HG02885 (cell line): ENCODE data around the gene CNGA2.

Experiments
- ATAC-seq: cut with Tn5 transposase; IDR thresholded peaks from one replicate; pipeline ENCODE4 v1.9.1; 2021; ENCODE audit warnings: mild to moderate bottlenecking; ENCODE audit not compliant: unreplicated experiment, poor library complexity

CNGA2 gene

DNA sequence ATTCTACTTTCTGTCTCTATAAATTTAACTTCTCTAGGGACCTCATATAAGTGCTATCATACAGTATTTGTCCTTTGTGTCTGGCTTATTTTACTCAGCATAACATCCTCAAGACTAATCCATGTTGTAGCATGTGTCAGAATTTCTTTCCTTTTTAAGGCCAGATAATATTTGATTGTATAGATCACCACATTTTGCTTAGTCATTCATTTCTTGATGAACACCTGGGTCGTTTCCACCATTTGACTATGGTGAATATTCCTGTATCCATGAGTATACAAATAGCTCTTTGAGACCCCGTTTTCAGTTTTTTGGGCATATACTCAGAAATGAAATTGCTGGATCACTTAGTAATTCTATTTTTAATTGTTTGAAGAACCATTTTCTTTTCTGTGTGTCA lies 12.0 kb downstream of the CNGA2 start:
- ATAC-seq: no peak

DNA sequence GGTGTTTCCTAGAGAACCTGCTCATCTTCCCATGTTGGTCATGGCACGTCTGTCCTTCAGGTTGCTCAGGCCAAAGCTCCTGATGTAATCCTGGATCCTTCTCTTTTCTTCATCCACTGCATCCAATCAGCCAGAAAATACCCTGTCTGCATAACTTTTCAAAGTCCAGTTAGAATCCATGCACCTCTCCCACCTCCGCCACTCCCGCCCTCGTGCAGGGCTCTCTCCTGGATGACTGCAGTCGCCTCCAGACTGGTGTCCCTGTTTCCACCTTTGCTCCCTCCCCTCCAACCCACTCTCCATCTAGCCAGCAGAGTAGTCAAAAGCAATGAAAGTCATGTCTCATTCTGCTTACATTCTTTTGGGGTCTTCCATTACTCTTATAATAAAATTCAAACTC lies 16.0 kb downstream of the CNGA2 start:
- ATAC-seq: no peak

DNA sequence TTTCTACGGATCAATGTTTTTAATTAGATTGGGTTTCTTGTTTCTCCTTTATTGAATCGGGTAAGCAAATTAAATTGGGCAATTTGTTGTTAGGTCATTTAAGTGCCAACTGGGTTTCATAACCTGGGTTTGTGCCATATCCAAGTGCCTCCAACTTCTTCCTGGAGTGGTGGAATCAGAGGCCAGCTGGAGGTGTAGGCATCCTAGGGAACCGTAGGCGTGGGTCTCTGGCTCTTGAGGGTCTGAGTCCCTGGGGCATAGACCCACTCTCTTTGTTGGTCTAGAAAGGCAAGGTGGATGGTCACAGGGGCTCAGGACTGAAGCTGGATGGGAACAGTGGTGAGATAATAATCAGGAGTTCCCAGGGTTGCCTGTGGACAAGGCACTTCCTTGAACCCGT lies 18.3 kb downstream of the CNGA2 start:
- no peak for ATAC-seq

DNA sequence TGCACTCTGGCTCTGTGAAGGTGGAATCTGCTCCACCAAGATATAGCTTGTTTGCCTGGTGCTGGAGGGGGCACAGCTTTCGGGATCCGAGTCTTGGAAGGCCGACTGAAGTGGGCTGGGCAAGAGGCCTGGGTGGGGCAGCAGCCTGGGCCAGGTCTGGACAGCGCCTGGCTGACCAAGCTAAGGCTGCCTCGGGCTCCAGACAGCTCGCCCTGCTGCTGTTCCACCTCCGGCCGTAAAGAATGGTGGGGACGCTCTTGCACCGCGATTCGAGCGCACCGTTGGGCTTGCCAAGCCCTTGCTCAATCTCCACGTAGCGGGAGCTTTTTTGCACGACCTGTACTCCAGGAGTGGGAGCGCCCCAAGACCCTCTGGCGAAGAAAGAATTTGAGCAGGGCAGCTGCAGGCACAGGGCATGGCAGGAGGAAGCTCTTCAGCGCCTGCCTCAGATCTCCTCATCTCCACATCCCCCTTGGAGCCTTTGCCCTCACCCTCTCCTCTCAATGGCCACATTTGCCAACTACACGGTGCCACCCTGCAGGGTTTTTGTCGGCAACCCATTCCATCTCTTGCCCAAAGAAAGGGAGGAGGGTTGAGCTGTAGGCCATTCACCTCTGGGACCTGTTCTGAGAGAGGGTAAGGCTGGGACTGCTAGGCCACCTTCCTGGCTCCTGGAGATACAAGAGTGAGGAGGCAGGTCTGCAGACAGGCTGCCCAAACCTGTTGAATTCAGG lies 18.9 kb downstream of the CNGA2 start:
- ATAC-seq: peak; percentile 89

DNA sequence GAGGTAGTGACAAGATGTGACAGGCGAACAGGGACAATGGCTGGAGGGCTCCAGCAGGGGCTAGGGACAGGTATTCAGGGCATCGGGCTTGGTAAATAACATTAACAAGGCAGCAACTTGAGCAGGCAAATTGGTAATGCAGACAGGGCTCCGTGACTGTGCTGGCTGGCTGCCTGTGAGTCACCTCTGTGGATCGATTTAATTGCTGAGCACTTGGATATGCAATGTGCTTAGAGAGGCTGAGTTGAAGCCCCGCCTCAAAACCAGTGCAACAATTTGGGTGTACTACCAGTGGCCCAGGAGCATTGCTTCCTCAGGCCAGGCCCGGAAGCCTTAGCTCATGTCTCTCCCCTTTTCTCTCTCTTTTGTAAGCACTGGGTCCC lies 19.5 kb downstream of the CNGA2 start:
- no peak for ATAC-seq

DNA sequence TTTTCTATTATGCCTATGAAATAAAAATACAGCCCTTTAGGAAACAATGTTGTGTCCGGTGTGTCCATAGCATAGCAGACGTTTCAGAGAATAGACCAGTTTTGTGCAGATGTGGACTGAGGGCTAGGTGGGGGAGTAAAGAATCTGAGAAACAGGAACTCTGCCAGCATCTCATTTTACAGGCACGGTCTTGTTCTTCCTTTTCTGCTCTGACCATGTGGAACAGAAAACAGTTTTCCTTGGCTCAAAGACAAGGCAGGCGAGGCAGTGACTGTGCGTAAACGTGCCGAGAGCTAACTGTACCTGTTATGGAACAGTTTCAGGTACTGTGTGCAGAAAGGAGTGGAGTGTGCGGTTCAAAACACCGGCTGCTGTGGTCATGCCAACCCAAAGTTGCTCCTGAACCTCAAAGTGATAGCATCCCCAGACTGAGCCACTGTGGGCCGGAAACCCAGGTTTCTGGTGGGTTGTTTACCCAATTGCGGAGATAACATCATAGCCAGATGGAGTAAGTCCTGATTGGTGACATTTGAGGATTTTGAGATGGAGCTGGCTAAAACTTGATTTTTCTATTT lies 20.2 kb downstream of the CNGA2 start:
- no peak for ATAC-seq

DNA sequence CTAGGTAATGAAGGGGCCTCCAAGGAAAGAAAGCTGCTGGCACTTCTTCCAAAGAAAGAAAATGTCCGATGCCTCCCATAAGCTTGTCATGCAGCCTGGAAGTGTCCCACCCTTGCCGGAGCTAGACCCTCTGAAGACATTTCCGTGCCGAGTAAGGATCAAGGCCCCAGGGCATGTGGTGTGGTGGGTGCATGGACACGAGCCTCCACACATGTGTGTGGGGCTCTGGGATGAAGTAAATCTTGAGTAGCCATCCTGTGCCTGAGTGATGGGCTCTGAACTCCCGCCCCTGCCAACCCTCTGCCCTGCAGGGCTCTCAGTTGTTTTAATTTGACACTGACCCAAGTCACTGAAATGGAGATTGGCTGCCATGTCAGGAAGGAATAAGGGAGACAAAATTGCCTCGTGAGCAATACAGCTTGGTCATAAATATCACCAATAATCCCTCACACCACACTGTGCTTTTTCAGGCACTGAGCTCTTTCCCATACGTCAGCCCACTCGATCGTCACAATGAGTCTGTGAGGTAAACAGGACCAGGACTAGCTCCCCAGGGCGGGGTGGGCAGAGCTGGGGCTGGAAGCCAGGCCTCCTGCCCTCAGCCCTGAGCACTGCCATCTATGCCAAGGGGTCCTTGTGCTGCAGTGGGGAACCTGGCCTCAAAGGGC lies 24.6 kb downstream of the CNGA2 start:
- no peak for ATAC-seq

DNA sequence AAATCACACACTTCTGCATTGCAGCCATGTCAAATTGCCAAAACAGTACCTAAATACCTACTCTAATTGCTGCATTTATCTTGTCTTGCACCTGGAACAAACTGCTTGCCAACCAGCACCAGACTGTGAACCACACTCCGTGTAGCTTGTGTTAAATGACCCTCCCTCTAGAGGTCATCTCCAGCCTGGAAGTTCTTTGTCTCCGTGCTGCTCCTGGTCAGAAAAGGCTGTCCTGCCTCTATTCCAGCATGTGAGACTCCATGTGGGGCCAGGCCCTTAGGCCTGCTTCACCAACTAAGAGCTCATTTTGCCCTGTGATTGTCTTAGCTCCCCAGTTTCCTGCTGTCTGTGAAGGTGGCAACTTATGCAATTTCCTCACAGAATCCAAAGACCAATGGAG lies 28.3 kb downstream of the CNGA2 start:
- no peak for ATAC-seq

DNA sequence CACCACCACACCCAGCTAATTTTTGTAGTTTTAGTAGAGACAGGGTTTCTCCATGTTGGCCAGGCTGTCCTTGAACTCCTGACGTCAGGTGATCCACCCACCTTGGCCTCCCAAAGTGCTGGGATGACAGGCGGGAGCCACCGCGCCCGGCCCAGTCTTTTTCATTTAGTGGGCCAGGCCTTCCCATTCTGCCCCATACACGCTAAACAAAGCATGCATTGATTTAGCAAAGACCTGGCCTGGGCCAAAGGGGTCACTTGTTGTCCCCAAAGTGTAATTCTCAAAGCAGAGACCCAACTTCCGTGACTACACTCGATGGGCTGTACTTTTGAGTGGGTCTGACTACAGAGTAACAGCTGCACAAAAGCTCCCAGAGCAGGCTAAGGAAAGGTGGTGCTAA lies 29.2 kb downstream of the CNGA2 start:
- no peak for ATAC-seq

DNA sequence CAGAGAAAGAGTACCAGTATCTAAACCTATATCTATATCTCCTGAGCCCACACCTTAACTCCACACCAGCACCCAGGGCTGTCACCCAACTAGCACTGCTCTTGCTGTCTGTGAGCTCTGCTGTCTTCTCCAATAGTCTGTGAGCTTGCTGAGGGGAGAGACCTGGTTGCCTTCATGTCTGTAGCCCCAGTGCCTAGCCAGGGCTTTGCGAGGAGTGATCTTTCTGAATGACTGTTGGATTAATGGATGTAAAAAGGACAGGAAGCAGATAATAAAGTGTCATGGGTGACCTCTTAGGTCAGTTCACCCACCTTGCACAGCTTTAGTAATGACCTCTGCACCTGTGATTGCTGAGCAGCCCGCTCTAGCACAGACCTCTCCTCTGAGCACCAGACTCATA lies 30.5 kb downstream of the CNGA2 start:
- ATAC-seq: no peak

DNA sequence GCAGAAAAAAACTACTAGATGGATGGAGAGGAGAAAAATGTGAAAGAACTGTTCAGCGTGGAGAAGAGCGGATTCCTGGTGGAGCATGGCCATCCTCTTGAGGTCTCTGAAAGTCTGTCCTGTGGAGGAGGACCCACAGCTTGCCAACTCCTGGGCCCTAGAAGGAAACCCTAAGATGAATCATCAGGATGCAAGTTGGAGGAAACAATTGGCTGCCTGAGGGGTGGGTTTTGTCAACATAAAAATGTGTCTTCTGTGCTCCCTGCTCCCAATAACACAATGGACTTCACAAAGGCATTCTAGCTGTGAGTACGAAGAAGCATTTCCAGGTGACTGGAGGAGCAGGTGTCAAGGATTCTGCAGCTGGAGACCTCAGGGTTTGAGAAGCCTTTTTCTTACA lies 37.2 kb downstream of the CNGA2 start:
- ATAC-seq: no peak

DNA sequence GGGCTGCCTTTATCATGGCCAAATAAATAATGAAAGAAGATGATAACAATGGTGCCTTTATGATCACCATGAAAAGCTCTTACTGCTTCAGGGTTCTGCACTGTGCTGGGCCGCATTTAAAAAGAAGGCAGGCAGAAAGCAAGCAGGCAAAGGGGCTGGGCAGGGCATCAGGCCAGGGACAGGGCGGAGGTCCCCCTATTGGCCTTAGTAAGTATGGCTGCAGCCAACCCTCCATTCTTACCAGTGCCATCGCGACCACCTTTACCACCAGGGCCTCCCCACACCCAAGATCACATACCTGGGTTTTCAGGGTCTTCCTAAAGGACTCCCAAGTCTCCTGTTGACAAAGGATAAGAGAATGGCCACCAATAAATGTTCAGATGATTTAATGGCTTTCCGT lies 38.9 kb downstream of the CNGA2 start:
- no peak for ATAC-seq

DNA sequence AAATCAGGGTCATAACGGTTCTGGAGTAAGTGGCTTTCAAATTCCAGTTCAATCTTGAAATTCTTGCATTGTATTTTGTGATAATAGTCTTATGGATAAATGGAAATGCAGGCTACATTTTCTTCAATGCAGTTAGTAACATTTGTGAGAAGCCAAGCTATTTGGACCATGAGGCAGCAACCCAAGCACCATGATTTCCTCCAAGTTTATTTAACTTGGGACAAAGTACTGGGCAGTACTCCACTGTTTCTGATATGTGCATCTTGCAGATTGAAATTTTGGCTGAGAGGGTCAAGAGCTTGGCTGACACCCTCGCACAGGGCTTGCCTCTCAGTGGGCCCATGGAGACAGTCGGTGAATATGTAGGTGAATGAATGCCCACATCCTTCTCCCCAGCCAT lies 39.9 kb downstream of the CNGA2 start:
- ATAC-seq: no peak

DNA sequence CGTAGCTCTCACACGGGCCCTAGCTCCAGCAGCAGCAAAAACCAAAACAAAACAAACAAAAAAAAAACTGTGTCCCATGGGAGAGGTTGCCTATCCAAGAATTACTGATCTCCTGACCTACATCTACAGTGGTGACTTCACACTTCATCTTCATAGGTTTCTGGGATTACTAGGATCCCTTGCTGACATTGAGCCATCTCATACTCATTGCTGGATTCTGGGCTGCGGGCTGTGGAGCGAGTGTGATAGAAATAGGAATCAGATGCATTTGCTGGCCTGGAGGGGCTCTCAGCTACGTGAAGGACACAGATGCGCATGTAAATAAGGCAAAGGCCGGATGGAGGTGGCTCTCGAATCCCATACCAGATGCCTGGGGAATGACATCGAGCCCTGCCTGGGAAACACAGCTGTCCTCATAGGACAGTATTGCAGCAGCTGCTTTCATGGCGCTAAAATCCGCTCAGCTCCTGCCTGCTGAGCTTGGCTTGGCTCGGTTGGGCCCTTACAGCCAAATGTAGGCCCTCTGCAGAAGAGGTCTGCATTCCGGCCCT lies 41.7 kb downstream of the CNGA2 start:
- no peak for ATAC-seq

DNA sequence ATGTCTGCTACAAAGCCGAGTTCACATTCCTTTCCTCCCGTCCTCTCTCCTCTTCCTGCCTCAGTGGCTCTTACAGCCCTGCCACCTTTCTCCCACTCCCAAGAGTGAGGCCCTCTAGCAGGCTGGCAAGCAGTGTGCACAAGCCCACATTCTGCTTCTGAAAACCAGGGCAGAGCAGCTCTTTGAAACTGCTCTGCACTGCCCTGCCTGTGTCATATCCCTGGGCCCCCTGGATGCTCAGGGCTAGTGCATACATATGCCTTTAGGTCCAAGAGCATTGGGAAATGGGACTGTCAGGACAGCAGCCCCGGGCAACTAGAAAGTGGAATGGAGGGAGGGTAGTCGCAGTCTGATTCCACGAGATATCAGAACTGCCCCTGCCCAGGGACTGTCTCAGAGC lies 42.4 kb downstream of the CNGA2 start:
- no peak for ATAC-seq

DNA sequence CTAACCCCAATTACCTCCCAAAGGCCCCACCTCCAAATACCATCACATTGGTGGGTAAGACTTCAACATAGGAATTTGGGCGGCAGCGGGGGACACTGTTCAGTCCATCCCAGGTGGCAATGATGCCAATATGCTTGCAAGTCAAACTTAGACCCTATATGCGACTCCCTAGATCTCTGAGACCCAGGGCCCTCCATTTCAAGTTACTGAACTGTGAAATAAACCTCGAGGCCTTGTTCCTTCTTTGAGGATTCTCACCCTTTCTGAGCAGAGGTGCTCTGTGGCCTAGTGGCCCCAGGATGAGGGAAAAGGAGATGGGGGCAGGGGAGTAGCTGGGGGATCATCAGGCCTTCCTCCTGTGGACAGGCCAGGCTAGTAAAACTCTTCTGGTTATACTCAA lies 44.7 kb downstream of the CNGA2 start:
- ATAC-seq: no peak

DNA sequence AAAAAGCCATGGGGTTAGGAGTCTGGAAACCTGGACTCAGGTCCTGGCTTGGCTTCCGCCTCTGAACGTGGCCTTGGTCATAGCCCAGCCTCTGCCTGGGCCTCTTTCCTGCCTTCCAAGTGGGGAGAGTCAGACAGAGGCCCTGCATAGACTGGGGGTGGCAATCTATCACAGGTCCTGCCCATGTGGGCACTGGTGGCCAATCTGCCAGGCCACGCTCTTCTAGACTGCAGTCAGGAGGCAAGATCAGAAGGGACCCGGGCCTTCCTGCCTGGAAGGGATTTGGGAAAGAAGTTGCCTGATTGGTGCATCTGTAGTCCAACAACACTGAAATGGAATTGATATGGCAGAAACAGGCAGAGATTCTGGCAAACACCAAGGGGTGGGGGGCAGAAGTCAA lies 46.1 kb downstream of the CNGA2 start:
- ATAC-seq: no peak

DNA sequence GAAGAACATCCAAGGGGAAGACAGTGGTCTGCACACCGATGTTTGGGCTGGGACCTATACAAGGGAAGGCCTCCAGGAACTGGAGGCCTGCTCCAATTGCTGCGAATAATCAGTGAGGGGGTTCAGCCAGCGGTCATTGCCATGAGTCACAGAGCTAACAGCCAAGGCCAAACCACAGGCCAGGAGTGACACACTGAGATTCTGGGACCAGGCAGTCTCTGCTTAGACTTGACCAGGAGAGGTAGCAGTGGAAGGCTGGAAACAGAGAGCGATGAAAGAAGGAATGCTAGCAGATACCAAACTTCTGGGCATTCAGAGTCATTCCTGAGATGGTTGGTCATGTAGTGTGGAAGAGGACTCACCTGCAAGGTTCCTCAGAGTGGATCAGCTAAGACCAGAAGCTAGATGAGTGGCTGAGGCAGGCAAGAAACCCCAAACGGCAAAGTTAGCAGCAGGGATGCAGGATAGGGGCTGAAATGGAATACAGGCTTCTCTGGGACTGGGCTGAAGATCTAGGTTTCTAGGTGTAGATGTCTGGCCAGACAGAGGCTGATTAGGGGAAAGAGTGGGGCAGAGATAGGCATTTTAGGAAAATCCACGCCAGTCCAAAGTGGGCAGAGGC lies 54.7 kb downstream of the CNGA2 start:
- no peak for ATAC-seq

DNA sequence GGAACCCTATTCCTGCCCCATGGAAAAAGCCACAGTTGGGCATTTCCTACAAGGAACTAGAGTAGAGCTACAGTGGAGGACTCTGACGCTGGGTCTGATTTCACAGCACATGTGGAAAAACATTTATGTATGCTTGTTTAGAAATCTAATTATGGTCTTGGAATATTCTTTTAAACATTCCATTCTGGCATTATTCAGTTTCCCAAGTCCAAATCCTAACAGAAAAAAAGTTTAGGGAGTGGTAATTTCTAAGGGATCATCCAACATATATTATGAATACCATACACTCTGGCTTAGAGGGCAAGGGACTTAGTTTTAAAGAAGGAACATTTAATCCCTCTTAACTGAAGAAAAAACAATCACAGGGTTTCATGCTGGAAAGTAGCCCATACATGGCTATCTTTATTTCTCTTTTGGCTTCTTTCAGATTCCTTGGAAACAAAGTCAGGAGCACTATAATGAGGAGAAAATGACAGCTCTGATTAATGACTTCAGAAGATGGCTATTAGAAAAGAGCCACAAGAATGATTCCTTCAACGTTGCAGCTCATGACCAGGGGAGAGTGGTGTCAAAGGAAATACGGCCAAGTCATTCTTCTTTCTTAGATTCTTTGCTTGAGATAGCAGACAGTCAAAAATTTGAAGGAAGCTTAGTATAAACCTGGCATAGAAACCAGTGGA lies 56.1 kb downstream of the CNGA2 start:
- no peak for ATAC-seq

DNA sequence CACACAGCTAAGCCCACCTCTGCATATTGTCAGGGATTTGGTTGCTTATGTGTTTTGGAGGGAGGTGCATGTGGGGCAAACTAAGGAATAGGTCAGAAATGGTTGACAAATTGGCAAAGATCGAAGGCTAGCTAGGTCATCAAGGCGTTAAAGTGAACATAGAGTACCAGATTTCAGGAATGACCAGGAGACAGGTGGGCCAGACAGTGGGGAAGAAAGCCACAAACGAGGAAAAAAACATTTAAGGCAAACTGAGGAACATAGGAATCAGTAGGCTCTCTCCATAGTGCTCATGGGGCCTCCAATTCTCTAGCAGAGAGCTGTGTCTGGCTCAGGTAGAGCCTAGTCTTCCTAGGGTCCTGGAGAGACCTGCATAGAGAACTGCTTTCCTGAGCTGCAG lies 57.4 kb downstream of the CNGA2 start:
- ATAC-seq: no peak

DNA sequence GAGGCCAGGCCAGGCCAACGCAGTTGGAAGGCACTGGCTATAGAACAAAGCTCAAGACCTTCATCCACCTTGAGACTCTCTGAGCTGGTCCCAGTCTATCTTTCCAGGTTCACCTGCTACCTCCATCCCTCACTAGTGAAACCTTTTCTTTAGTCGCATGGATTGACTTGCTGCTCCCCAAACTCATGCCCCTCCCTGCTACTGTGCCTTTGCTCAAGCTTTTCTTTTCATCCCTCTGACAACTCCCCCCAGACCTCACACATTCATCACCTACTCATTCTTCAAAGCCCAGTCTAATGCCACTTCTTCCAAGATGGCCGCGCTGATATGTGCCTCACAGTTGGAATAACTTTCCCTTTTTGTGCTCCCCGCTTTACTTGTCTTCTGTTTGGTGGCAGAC lies 58.0 kb downstream of the CNGA2 start:
- ATAC-seq: no peak
